Fibroblast of lung (primary cell): Measurements from ENCODE around the gene FYN. TPM values are rescaled to one million over a fixed set of nuclear protein-coding genes. Genes with fewer than 3 reads are reported as not detected.

Source experiments
- DNase-seq, 2 donors: peaks; one replicate each; pipeline versions ENCODE4 v3.0.0 to v3.0.0-alpha.2; 2010; ENCODE audit warnings: low read depth in 2 of 2
- H2AFZ ChIP-seq: 2 replicates; pipeline ENCODE4 v1.5.1; 2012; ENCODE audit warnings: low read length, control low read depth, inconsistent platforms
- H3K27ac ChIP-seq: 2 replicates; pipeline ENCODE4 v1.5.1; 2011; ENCODE audit warnings: low read length, control low read depth; ENCODE audit not compliant: insufficient read depth
- H3K27me3 ChIP-seq: 2 replicates; pipeline ENCODE4 v1.5.1; 2011; ENCODE audit warnings: mild to moderate bottlenecking, low read length; ENCODE audit not compliant: control insufficient read depth, insufficient read depth
- H3K36me3 ChIP-seq: 2 replicates; pipeline ENCODE4 v1.5.1; 2011; ENCODE audit warnings: low read length; ENCODE audit not compliant: control insufficient read depth, insufficient read depth
- H3K4me1 ChIP-seq: 2 replicates; pipeline ENCODE4 v1.5.1; 2011; ENCODE audit warnings: low read length; ENCODE audit not compliant: control insufficient read depth, insufficient read depth; ENCODE audit errors: extremely low read depth
- H3K4me2 ChIP-seq: 2 replicates; pipeline ENCODE4 v1.5.1; 2011; ENCODE audit warnings: low read length, control low read depth; ENCODE audit not compliant: insufficient read depth; ENCODE audit errors: extremely low read depth
- H3K4me3 ChIP-seq, 4 experiments: fragments of 200-600 bp in 1 of 4; sonication (generic) in 1 of 4; replicated peaks in 1 of 4; 2 replicates each; pipeline ENCODE4 v1.5.1; 2011 to 2016; ENCODE audit warnings: low read length in 4 of 4, low read depth in 3 of 4, mild to moderate bottlenecking in 3 of 4, control low read depth in 2 of 4, inconsistent platforms in 1 of 4, mixed read lengths in 1 of 4; ENCODE audit not compliant: insufficient read depth in 1 of 4; ENCODE audit errors: control extremely low read depth in 1 of 4
- H3K79me2 ChIP-seq: 2 replicates; pipeline ENCODE4 v1.5.1; 2012; ENCODE audit warnings: mild to moderate bottlenecking, low read length, inconsistent platforms; ENCODE audit not compliant: control insufficient read depth, insufficient read depth
- H3K9ac ChIP-seq: 2 replicates; pipeline ENCODE4 v1.5.1; 2011; ENCODE audit warnings: mild to moderate bottlenecking, low read length, control low read depth; ENCODE audit not compliant: insufficient read depth
- H3K9me3 ChIP-seq: 2 replicates; pipeline ENCODE4 v1.5.1; 2012; ENCODE audit warnings: low read depth, low read length; ENCODE audit not compliant: control insufficient read depth, insufficient read depth
- H4K20me1 ChIP-seq: 2 replicates; pipeline ENCODE4 v1.5.1; 2011; ENCODE audit warnings: low read length; ENCODE audit not compliant: control insufficient read depth, insufficient read depth; ENCODE audit errors: extremely low read depth
- EZH2 ChIP-seq: IDR thresholded peaks from 2 replicates; pipeline ENCODE4 v1.5.1; 2012; ENCODE audit warnings: low read length, control low read depth, mild to moderate bottlenecking; ENCODE audit errors: missing control alignments
- polyA plus RNA-seq, 2 donors: library from polyadenylated mRNA; depleted of rRNA in 1 of 2; stranded (reverse) in 1 of 2; unstranded in 1 of 2; fragments of >200 nt; gene quantifications; 2 replicates each; pipeline ENCODE4 v1.2.1, GENCODE V29; 2011 to 2012; ENCODE audit warnings: missing spikeins in 1 of 2
- total RNA-seq: library from RNA; depleted of rRNA; stranded (reverse); fragments of >200 nt; gene quantifications from 2 replicates; pipeline ENCODE4 v1.2.1, GENCODE V29; 2014
- TF ChIP-seq, protein P1 (sequence below), 2 donors: IDR thresholded peaks in 1 of 2; conservative IDR thresholded peaks in 1 of 2; 1 replicate in 1 of 2; 2 replicates in 1 of 2; pipeline ENCODE4 v1.5.1; 2011 to 2012; ENCODE audit warnings: low read length in 2 of 2, control low read depth in 1 of 2, inconsistent platforms in 1 of 2, low read depth in 1 of 2, mild to moderate bottlenecking in 1 of 2

FYN gene
- total and polyA plus RNA-seq, 2 donors (not counting 1 experiment from before 2014, with no cell fraction given) = 64.7 TPM

DNA sequence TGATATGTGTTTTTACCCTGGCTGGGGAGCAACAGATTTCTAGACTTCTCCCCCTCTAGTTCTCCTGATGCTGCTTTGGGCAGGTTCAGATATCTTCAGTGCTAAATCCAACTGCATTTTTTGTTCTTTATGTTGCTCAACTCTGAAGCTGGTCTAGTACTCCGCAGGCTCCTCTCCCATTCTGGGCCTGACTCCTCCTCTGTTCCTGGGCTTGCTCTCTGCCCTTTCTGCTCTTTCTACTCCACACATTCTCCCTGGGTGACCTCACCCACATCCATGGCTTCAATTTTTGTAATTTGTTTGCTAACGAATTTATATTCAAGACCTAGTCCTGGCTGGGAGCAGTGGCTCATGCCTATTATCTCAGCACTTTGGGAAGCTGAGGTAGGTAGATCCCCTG, 6.4 kb downstream of the FYN start:
- DNase-seq = no peak
- H3K4me2 ChIP-seq = no peak overlapping the region
- no peaks in the 10 kb centered on the region for H3K36me3 ChIP-seq
- no peaks in the 10 kb centered on the region for H3K9me3 ChIP-seq
- no peaks in the 10 kb centered on the region for H3K4me1 ChIP-seq
- no peak overlapping the region for H3K27ac ChIP-seq
- H3K79me2 ChIP-seq = peaks cover 17% of the 10 kb centered on the region
- H3K4me3 ChIP-seq = no peak overlapping the region
- no peaks in the 10 kb centered on the region for H3K27me3 ChIP-seq
- peaks cover 1% of the 10 kb centered on the region for H4K20me1 ChIP-seq
- no peak for TF ChIP-seq EZH2
- TF ChIP-seq, protein P1, sequence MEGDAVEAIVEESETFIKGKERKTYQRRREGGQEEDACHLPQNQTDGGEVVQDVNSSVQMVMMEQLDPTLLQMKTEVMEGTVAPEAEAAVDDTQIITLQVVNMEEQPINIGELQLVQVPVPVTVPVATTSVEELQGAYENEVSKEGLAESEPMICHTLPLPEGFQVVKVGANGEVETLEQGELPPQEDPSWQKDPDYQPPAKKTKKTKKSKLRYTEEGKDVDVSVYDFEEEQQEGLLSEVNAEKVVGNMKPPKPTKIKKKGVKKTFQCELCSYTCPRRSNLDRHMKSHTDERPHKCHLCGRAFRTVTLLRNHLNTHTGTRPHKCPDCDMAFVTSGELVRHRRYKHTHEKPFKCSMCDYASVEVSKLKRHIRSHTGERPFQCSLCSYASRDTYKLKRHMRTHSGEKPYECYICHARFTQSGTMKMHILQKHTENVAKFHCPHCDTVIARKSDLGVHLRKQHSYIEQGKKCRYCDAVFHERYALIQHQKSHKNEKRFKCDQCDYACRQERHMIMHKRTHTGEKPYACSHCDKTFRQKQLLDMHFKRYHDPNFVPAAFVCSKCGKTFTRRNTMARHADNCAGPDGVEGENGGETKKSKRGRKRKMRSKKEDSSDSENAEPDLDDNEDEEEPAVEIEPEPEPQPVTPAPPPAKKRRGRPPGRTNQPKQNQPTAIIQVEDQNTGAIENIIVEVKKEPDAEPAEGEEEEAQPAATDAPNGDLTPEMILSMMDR (conservative IDR thresholded peaks at IDR 0.05 in 1 of 2, IDR thresholded peaks at IDR 0.05 in 1 of 2; ENCODE audit: low read depth in 1 of 2, low read length in 2 of 2) = no peak
- H2AFZ ChIP-seq = no peak overlapping the region
- H3K9ac ChIP-seq = no peak overlapping the region

DNA sequence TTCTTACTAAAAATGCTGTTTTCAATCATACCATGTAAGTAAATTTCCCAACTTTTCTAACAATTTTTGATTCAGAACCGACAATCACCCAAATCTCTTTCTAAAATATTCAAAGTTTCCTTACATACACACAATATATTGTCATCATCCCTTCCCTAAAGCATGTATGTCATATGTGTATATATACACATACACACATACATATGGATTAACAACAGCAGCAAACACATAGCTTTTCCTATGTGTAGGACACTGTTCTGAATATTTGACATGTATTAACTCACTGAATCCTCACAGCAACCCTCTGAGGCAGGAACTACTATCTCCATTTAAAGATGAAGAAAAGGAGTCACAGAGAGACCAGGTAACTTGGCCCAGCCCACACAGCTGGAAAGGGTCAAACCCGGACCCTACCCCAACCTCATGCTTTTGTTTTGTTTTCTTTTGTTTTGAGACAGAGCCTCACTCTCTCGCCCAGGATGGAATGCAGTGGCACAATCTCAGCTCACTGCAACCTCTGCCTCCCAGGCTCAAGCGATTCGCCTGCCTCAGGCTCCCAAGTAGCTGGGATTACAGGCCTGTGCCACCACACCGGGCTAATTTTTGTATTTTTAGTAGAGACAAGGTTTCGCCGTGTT, 7.2 kb downstream of the FYN start:
- H3K9ac ChIP-seq = no peak overlapping the region
- H3K27me3 ChIP-seq = no peaks in the 10 kb centered on the region
- H3K4me1 ChIP-seq = no peaks in the 10 kb centered on the region
- peaks cover 1% of the 10 kb centered on the region for H4K20me1 ChIP-seq
- no peak overlapping the region for H3K4me2 ChIP-seq
- no peaks in the 10 kb centered on the region for H3K36me3 ChIP-seq
- no peak overlapping the region for H3K27ac ChIP-seq
- H2AFZ ChIP-seq = no peak overlapping the region
- no peaks in the 10 kb centered on the region for H3K9me3 ChIP-seq
- H3K4me3 ChIP-seq = no peak overlapping the region
- TF ChIP-seq EZH2 = no peak
- TF ChIP-seq, protein P1 (conservative IDR thresholded peaks at IDR 0.05 in 1 of 2, IDR thresholded peaks at IDR 0.05 in 1 of 2; ENCODE audit: low read depth in 1 of 2, low read length in 2 of 2) = no peak
- peaks cover 12% of the 10 kb centered on the region for H3K79me2 ChIP-seq
- DNase-seq = no peak

DNA sequence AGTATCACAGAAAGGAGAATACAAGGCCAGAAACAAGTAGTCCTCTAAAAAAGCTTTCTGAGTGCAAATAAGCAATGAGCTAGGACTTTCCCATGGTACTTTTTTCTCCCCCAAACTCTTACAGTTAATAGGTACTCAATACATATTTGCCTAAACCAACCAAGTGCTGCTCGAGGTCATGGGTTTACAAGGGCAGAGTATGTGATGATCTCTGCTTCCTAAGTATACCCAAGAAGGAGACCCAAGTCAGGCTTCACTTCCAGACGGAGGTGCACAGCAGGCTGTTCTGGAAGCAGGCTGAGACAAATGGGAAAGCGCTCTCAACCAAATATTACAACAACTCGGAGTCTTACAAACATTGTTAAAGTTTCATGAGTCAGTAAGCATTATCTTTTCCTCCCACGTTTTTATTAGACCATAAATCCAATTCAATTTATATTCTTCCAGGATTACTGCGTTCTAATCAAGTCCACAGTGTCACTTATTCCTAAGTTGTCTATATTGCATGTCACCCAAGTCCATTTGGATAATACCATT, 8.1 kb downstream of the FYN start:
- no peaks in the 10 kb centered on the region for H3K4me1 ChIP-seq
- DNase-seq = peak in 1 of 2 donors; percentile 7
- H3K9ac ChIP-seq = no peak overlapping the region
- no peaks in the 10 kb centered on the region for H3K36me3 ChIP-seq
- H3K4me2 ChIP-seq = no peak overlapping the region
- no peak overlapping the region for H3K4me3 ChIP-seq
- peaks cover 3% of the 10 kb centered on the region for H4K20me1 ChIP-seq
- no peak for TF ChIP-seq EZH2
- TF ChIP-seq, protein P1 (conservative IDR thresholded peaks at IDR 0.05 in 1 of 2, IDR thresholded peaks at IDR 0.05 in 1 of 2; ENCODE audit: low read depth in 1 of 2, low read length in 2 of 2) = no peak
- H2AFZ ChIP-seq = no peak overlapping the region
- H3K79me2 ChIP-seq = peaks cover 11% of the 10 kb centered on the region
- no peaks in the 10 kb centered on the region for H3K27me3 ChIP-seq
- no peaks in the 10 kb centered on the region for H3K9me3 ChIP-seq
- H3K27ac ChIP-seq = no peak overlapping the region
